ENCODE data around the gene TKT.
"Not testable (repeated sequence)": the region's sequence is repeated elsewhere in the genome, so short reads cannot be mapped to it uniquely, and the experiment has no call there.

- TF ChIP-seq CTCF (conservative IDR thresholded peaks at IDR 0.05; ENCODE audit: low read depth, low read length); EZH2 (IDR thresholded peaks at IDR 0.05; ENCODE audit: borderline replicate concordance, low read depth, low read length, poor library complexity, severe bottlenecking): not testable (repeated sequence)
Measured at GRCh38 chr3:53269193-53269592, 13.4 kb upstream of the TKT start.

Measured in A673 (cell line).